ENCODE results near the gene TMPRSS4.
"Not testable (repeated sequence)": the region's sequence is repeated elsewhere in the genome, so short reads cannot be mapped to it uniquely, and the experiment has no call there.

The TMPRSS4 gene

DNA sequence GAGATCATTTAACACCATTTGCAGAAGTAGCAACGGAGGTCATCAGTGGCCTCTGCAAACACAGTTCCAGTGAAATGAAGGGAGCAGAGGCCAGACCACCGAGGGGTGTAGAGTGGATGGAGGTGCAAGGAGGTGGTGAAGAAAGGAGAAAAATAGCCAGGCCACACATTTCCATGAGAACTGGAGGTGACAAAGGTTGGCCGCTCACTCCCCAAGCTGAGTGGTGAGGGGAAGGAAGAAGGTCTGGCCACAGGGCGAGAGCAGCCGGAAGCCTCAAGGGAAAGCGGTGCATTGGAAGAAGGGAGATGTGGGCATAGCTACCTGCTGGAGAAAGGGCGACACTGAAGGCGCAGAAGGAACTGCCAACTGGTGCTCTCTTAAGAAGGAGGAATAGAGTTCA is 20.1 kb upstream of the TMPRSS4 start:
- no peak for DNase-seq

GRCh38 chr11:118057251-118058145 is 19.4 kb upstream of the TMPRSS4 start:
- no peak for DNase-seq

DNA sequence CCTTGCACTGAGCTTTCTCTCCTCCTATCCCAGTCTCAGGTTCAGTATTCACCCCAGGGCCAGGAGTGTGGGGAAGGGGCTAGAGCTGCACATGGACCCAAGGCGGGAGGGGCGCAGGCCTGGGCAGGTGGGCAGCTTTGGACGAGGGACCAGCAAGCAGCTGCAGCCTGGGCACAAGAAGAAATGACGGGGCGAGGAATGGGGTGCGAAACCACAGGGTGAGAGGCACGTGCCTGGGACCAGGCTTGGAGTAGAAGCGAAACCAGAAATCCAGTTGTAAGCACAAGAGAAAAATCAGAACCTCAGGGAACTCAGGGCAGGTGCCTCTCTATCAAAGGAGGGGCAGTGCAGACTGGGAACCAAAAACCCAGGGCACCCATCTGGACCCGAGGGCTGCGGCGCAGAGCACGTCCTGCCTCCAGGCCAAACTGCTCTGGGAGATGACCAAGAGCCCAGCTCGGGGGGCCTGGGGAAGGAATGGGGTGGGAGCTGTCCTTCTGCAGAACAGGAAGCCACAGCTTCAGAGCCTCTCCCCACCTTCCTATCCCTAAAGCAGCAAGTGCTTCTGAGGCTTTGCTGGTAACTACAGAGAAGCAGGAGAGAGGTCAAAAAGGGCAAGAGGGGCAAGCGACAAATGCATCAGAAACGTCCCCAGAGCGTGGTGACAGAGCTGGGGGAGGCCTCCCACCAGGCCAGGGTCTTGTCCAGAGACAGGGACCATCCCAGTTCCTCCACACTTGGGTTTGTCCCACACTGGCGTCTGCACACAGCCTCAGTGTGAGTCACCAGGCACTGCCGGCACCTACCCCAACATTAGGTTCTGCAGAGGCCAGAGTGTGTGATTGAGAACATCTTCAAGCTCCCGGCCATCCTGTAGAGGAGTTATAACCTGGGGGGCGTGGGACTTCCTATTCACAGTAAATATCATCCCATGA is 18.3 kb upstream of the TMPRSS4 start:
- DNase-seq: no peak

DNA sequence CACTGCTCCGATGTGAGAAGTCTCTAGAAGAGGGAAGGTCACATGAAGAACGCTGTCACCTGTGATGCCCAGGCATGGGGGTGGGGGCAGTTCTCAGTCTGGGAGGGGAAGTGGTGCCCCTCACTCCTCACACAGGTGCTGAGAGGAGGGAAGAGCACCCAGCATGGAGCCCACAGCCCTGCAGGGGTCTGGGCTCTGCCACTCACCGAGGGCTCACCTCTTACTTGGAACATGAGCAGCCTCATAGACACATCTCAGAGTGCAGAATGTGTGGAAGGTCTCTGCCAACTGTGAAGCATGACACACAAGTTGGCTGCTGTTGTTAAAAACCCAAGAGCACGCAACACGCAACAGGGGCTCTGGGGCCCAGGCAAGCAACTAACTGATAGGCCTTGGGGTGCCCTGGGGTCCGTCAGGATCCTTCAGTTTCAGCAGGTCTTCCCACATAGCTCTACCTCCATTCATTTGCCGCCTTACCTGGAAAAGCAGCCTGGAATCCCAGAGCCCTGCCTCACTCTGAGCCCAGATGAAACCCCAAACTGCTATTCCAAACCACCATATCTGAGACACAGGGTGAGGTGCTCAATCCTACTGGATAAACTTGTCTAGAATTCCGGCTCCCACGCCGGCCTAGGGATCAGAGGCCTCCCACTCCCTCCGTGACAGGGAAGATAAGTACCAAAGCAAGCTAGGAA is 17.5 kb upstream of the TMPRSS4 start:
- DNase-seq: no peak

DNA sequence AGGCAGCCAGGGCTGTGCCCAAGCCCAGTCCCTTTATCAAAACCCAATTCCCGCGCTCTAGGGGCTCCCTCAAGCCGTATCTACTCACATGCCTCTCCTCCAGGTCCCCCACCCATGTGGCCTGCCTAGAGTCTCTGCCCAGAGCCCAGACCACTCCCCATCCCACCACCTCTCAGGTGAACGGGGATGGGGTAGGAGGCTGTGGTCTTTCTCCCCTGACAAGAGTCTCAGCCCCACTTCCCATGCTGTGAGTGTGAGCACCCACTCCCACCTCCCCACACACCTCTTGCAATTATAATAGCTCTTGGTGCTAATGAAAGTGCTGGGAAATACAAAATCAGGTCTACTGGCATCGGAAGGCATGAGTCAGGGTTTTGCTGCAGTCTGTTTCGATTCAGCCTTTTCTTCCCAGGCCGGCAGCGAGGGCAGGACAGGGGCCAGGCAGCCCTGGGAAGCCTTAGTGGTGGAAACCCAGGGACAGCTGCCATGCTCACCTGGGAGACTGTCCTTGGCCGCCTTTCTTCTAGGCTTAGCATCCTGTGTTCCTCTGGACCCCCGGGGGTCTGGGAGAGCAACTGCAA is 16.7 kb upstream of the TMPRSS4 start:
- no peak for DNase-seq

GRCh38 chr11:118060869-118061268 is 16.0 kb upstream of the TMPRSS4 start:
- DNase-seq: no peak

DNA sequence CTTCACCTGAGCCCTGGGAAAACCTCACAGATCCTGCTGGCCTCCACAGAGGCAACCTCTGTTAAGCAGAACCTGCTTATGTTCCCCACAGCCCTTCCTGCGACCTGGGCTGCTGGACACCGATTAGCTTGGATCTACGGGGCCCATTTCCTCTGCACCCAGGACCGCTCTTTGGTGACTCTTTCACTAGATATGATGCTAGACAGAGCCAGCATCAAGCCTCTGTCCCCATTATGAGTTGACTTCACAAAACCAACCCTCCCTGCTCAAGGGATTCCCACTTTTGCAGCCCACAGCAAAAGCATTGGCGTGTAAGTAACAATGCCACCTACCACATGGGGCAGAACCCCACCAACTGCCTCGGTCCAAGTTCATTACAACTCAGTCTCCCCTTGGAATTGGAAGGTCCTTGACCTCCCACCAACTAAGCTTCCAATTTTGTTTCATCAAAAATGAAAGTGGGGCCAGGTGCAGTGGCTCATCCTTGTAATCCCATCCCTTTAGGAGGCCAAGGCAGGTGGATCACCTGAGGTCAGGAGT is 15.2 kb upstream of the TMPRSS4 start:
- no peak for DNase-seq

DNA sequence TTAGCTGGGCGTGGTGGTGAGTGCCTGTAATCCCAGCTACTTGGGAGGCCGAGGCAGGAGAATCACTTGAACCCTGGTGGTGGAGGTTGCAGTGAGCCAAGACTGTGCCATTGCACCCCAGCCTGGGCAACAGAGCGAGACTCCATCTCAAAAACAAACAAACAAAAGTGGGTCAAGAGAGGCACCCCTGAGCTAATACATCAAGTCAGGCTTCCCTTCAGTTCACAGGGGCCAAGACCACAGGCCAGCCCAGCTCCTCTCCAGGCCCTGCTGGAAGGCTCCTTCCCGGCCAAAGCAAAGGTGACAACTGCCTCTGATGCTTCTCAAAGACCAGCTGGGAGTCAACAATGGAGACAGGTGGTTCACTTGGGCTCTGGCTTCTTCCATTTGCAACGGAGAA is 14.7 kb upstream of the TMPRSS4 start:
- not testable (repeated sequence) for DNase-seq

DNA sequence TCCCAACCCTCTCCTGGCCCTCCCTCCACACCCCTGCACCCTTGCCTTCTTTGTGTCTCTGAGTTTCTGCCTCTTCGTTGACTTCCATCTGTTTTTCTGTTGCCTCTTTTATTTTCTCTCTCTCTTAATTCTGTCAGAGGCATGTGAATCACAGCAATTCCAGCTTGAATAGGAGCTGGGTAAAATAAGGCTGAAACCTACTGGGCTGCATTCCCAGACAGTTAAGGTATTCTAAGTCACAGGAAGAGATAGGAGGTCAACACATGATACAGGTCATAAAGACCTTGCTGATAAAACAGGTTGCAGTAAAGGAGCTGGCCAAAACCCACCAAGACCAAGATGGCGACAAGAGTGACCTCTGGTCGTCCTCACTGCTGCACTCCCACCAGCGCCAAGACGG is 14.2 kb upstream of the TMPRSS4 start:
- DNase-seq: not testable (repeated sequence)

- DNase-seq: no peak
These were observed 11.9 kb upstream of the TMPRSS4 start for GRCh38 chr11:118064956-118065355.

DNA sequence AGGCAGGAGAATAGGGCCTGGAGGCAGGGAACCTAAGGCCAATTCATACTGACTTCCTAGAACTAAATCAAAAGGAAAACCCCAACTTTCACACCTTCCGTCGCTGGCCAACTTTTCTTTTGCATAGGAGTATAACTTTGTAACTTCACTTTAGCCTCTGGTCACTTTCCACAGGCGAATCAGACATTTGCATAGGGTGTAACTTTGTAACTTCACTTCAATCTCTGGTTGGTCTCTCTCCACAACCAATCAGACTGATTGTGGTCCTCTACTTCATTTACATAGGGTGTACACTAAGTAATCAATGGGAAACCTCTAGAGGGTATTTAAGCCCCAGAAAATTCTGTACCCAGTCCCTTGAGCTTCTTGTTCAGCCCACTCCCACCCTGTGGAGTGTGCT is 11.5 kb upstream of the TMPRSS4 start:
- DNase-seq: no peak

DNA sequence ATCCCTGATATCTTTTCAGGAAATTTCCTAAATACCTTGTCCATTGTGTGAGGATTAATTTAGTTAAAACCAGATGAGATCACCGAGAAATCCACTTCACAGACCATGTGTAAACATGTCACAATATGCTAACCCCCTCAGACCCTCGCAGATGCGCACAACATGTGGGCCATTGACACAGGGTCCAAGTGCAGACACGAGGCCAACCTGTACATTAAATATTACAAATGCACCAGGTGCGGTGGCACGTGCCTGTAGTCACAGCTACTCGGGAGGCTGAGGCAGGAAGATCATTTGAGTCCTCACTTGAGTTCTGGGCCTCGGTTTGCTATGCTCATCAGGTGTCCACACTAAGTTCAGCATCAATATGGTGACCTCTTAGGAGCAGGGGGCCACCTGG is 9.9 kb upstream of the TMPRSS4 start:
- no peak for DNase-seq

GRCh38 chr11:118068206-118068944 is 8.5 kb upstream of the TMPRSS4 start:
- DNase-seq: no peak

GRCh38 chr11:118068945-118069612 is 7.8 kb upstream of the TMPRSS4 start:
- no peak for DNase-seq

DNA sequence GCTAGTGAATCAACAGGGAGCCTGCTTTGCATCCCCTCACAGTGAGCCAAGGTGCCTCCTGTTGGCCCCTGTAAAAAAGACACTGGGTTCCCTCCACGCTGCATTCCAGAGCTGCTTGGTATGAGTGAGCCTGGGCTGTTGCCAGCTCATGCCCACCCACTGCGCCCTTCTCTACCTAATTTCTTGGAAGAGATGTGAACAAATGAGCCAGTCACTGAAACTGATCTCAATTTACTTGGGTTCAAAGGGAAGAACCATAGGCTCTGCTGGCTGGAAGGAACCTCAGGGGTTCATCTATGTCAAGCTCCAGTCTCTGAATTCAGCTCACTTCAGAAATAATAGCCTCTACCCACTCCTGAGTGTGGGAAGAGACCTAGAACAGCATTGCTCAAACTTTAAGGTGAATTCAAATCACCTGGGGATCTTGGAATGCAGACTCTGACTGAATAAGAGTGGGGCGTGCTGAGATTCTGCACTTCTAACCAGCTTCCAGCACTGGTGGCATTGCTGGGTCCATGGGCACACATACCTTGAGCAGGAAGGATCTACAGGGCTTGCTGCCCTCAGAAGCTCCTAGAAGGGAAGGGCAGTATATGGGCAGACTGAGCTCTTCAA is 5.4 kb upstream of the TMPRSS4 start:
- no peak for DNase-seq

- DNase-seq: no peak
These were observed 3.3 kb upstream of the TMPRSS4 start for GRCh38 chr11:118073554-118073953.

GRCh38 chr11:118074091-118074685 is 2.7 kb upstream of the TMPRSS4 start:
- DNase-seq: no peak

DNA sequence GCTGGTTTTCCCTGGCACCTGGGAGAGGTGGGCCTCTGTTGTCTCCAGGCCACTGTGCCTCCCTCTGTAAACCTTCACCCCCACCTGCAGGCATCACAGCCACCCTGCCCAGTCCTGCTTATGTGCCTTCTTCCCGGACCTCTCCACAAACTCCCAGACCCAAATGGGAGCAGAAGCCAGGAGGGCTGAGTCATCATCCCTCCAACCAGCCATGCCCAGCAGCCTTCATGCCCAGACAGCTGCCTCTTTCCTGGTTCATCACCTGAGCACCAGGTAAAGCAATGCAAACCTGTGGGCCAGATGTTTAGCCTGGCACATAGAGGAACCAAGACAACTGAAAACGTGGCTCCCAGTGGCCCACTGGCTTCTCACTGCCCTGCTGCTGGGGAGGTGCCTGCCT is 2.1 kb upstream of the TMPRSS4 start:
- DNase-seq: no peak

GRCh38 chr11:118078911-118079411 is 2.1 kb downstream of the TMPRSS4 start:
- no peak for DNase-seq

DNA sequence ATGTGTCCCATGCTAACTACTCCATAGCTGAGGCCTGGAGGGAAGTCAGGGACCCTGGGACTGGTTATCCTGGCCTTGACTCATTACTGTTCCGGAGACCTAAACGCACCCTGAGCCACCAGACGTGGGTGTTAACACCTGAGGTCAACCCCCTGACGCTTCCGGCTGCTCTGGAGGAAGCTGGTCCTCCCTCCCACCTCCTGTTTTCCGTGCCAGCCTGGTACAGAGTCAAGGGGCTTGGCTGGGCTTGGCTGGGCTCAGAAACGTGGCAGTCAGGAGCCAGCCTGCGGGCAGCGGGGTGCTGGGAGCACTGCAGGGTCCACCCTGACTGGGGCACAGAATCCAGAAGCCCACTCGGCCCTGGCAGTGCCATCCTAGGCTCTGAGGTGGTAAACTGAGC is 2.6 kb downstream of the TMPRSS4 start:
- no peak for DNase-seq

All from stimulated activated CD4-positive, alpha-beta T cell treated with anti-CD3 and anti-CD28 coated beads, Interleukin-2, amount 100 ng/mL, for 24 hours (primary cell).